GM12872 (cell line): ENCODE data around the gene SMARCC1.

Source experiments
- TF ChIP-seq, protein P1 (sequence below): IDR thresholded peaks from 3 replicates; pipeline ENCODE4 v1.5.1; 2011; ENCODE audit warnings: low read depth, mild to moderate bottlenecking, low read length, moderate library complexity; ENCODE audit not compliant: insufficient read depth

SMARCC1 gene

DNA sequence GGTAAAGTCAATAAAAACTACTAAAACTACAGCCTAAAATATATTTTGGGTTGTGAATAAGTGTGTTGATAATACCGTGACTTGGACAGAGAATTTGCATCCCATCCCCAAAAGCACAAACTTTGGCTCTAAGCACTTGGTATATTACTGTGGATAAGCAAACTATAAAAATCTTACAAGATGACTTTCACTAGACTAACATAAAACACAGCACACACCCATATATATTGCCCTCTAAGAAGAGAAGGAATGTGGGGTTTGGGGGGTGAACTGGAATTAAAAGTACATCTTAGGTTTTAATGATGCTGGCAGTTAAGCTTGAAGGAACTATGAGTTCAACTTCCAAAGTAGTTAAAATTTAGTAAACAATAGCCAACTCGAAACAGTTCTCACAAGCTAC lies 174.4 kb downstream of the SMARCC1 start:
- TF ChIP-seq, protein P1, sequence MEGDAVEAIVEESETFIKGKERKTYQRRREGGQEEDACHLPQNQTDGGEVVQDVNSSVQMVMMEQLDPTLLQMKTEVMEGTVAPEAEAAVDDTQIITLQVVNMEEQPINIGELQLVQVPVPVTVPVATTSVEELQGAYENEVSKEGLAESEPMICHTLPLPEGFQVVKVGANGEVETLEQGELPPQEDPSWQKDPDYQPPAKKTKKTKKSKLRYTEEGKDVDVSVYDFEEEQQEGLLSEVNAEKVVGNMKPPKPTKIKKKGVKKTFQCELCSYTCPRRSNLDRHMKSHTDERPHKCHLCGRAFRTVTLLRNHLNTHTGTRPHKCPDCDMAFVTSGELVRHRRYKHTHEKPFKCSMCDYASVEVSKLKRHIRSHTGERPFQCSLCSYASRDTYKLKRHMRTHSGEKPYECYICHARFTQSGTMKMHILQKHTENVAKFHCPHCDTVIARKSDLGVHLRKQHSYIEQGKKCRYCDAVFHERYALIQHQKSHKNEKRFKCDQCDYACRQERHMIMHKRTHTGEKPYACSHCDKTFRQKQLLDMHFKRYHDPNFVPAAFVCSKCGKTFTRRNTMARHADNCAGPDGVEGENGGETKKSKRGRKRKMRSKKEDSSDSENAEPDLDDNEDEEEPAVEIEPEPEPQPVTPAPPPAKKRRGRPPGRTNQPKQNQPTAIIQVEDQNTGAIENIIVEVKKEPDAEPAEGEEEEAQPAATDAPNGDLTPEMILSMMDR: no peak

DNA sequence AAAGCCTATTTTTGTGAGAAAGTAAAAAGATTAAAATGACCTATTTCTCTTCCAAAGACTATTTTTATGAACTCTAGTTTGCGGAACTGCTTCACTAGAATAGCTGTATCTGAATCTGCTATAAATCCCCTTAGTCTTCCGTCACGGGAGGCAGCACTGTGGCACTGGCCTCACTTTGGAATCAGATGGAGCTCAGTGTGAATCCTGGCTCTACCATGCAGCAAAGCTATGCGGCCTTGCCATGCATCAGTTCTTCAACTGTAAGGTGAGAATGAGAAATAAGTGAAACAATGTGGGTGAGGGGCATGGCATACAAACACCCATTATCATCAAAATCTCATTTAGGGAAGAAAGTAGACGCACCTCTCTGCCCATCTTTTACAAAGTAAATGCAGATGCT lies 175.5 kb downstream of the SMARCC1 start:
- TF ChIP-seq, protein P1: no peak

DNA sequence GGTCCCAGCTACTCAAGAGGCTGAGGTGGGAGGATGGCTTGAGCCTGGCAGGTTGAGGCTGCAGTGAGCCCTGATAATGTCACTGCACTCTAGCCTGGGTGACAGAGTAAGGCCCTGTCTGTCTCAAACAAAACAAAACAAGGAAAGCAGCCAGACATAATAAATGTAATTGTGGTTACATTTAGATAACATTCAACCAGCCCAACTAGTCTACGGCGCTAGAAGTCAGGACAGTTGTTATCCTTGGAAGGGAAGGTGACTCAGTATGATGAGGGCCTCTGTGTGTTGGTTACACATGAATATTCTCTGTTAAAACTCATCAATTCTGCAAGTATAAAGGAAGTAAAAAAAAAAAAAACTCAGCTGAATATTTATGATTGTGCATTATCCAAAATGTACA lies 176.0 kb downstream of the SMARCC1 start:
- TF ChIP-seq, protein P1: no peak

DNA sequence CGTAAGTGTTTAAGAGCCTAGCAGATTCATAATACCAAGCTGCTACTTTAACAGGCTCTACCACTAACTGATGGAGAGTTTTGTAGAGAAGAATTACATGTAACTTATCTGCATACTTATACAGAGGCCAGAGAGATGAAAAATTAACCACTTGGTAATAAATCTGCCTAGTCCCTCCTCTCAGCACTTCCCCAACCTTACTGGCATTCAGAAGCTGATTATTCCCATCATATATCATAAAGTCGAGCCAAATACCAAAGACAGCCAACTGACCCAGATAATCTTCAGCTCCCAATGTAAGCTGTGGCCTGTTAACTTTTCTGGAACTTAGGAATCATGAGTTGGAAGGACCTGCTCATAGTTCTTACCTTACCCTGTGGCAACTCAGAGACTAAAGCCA lies 177.5 kb downstream of the SMARCC1 start:
- TF ChIP-seq, protein P1: no peak

DNA sequence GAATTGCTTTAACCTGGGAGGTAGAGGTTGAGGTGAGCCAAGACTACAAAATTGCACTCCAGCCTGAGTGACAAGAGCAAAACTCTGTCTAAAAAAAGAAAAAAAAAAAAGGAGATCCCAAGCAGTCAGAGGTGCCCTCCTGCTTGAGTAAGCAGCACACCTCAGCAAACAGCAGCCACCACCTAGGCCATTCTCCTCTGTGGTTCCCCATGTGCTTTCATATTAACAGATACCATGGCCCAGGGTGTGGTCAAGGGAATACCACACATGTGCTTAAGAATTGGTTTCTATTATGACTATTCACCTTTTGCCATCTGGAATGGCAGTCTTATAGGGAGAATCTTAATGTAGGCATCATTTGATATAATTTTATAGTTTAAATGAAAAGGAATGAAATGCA lies 178.4 kb downstream of the SMARCC1 start:
- TF ChIP-seq, protein P1: no peak

DNA sequence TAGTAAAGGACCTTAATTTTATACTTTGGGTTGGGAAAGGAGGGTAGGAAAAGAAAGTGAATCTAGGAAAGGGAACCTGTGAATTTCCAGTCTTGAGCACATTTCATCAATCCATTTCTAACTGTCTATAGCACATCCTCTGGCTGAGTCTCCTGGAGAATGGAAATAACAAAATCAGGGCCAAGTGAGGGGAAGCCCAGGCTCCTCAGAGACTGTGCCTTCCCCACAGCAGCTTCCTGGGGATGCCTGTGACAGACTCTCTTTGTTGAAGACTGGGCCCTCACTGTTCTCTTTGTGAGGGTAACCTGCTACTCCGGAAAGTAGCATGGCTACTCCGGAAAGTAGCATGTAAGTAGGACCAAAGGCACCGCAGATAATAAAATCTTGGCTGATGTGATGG lies 180.4 kb downstream of the SMARCC1 start:
- TF ChIP-seq, protein P1: no peak

DNA sequence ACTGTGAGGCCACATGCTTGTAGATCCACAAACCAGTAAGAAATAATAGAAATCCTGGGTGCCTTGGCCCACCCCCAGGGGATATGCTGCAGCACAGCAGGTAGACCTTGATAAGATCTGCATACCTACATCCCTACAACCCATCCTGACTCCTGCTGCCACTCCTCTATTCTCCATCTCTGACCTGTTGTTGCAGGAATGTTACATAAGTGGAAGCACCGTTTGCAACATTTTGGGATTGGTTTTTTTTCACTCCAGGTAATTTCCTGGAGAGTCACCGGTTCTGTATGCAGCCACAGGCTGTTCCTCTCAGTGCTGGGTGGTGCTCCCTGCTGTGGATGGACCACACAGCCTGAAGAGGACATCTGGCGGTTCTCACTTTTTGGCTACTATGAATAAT lies 186.9 kb downstream of the SMARCC1 start:
- TF ChIP-seq, protein P1: no peak
